A673 (cell line): ENCODE results near the gene NECAB2. TPM values are rescaled to one million over a fixed set of nuclear protein-coding genes. Genes with fewer than 3 reads are reported as not detected.

Experiments used
- BruUV-seq: library from RNA; stranded (reverse); fragments of 400-500 nt; replicated peaks from 2 replicates; lab custom pipeline; 2021; lab: Mats Ljungman, UMichigan
- CTCF ChIA-PET: fragments of 300-600 bp; sonication (Branson Sonifier 250); formaldehyde crosslinking; loops from one replicate; lab custom pipeline; 2022; ENCODE audit warnings: antibody characterized with exemption; lab: Charles Lee
- POLR2A ChIA-PET: fragments of 300-600 bp; sonication (Branson Sonifier 250); formaldehyde crosslinking; loops from one replicate; lab custom pipeline; 2022; ENCODE audit warnings: antibody characterized with exemption; ENCODE audit not compliant: low non-redundant PET; lab: Charles Lee
- DNase-seq: peaks from one replicate; pipeline ENCODE4 v3.0.0-alpha.2; 2015; ENCODE audit warnings: low spot score
- H3K27ac ChIP-seq: fragments of 200-600 bp; sonication (generic); 2 replicates; pipeline ENCODE4 v1.5.1; 2016; ENCODE audit warnings: mixed run types, low read depth, mild to moderate bottlenecking, mixed read lengths, antibody characterized with exemption, low read length; ENCODE audit not compliant: poor library complexity, severe bottlenecking
- H3K27me3 ChIP-seq: fragments of 200-600 bp; sonication (generic); replicated peaks from 2 replicates; pipeline ENCODE4 v1.6.1; 2017; ENCODE audit warnings: mixed run types, low read depth, mild to moderate bottlenecking, mixed read lengths, antibody characterized with exemption, low read length; ENCODE audit not compliant: insufficient read depth, poor library complexity
- H3K36me3 ChIP-seq: fragments of 200-600 bp; sonication (generic); 2 replicates; pipeline ENCODE4 v1.6.1; 2016; ENCODE audit warnings: mixed run types, mild to moderate bottlenecking, mixed read lengths, antibody characterized with exemption, low read length; ENCODE audit not compliant: insufficient read depth, poor library complexity, severe bottlenecking
- H3K4me1 ChIP-seq: fragments of 200-600 bp; sonication (generic); 2 replicates; pipeline ENCODE4 v1.6.1; 2017; ENCODE audit warnings: mixed run types, mild to moderate bottlenecking, mixed read lengths, antibody characterized with exemption, low read length; ENCODE audit not compliant: insufficient read depth, poor library complexity, severe bottlenecking
- H3K4me3 ChIP-seq: fragments of 200-600 bp; sonication (generic); 2 replicates; pipeline ENCODE4 v1.5.1; 2016; ENCODE audit warnings: low read depth, mixed run types, mild to moderate bottlenecking, mixed read lengths, low read length; ENCODE audit not compliant: poor library complexity, severe bottlenecking
- H3K9me3 ChIP-seq: fragments of 200-600 bp; sonication (generic); 2 replicates; pipeline ENCODE4 v1.6.1; 2016; ENCODE audit warnings: mixed run types, low read depth, mild to moderate bottlenecking, mixed read lengths, antibody characterized with exemption, low read length; ENCODE audit not compliant: poor library complexity, severe bottlenecking
- EZH2 ChIP-seq: fragments of 200-600 bp; sonication (generic); IDR thresholded peaks from 2 replicates; pipeline ENCODE4 v1.6.1; 2017; ENCODE audit warnings: borderline replicate concordance, low read depth, mild to moderate bottlenecking, mixed read lengths, antibody characterized with exemption, low read length; ENCODE audit not compliant: poor library complexity, severe bottlenecking
- intact Hi-C: fragments of 100-400 bp; cut with micrococcal nuclease; formaldehyde crosslinking; loops from one replicate; pipeline ENCODE4 v1.10.0; 2022; ENCODE audit not compliant: unreplicated experiment
- total RNA-seq: library from RNA; stranded (reverse); gene quantifications from 2 replicates; pipeline ENCODE4 v1.2.3, GENCODE V29; 2021
- TF ChIP-seq, protein P1 (sequence below): fragments of 300-800, 200-600 bp; sonication (generic); conservative IDR thresholded peaks from 2 replicates; pipeline ENCODE4 v1.5.1; 2017; ENCODE audit warnings: low read depth, mild to moderate bottlenecking, antibody characterized with exemption, low read length, moderate library complexity, mixed read lengths

The NECAB2 gene
- total RNA-seq, 1 experiment from 2014 or later: 0.80 TPM

DNA sequence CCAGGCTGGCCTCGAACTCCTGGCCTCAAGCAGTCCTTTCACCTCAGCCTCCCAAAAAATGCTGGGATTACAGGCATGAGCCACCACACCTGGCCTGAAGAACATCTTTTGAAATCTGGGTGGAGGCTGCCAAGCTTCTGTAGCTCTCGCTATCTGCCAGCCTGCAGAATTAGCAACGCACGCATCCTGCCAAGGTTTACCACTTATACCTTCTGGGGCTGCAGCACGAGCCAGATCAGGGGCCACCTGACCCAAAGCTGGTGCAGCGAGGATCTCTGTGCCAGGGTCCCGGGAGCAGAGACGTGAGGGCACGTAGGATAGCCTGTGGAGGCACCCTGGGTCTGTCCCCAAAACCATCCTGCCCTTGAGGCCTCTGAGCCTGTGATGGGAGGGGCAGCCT is 52.3 kb downstream of the NECAB2 start:
- Histone ChIP-seq H3K27me3 (no peaks in the 10 kb centered on the region), H3K4me3 (no peak overlapping the region), H3K27ac (no peak overlapping the region), H3K4me1 (no peaks in the 10 kb centered on the region), H3K36me3 (no peaks in the 10 kb centered on the region), H3K9me3 (peaks cover 4% of the 10 kb centered on the region)
- no TSS peak for BruUV-seq
- TF ChIP-seq, protein P1, sequence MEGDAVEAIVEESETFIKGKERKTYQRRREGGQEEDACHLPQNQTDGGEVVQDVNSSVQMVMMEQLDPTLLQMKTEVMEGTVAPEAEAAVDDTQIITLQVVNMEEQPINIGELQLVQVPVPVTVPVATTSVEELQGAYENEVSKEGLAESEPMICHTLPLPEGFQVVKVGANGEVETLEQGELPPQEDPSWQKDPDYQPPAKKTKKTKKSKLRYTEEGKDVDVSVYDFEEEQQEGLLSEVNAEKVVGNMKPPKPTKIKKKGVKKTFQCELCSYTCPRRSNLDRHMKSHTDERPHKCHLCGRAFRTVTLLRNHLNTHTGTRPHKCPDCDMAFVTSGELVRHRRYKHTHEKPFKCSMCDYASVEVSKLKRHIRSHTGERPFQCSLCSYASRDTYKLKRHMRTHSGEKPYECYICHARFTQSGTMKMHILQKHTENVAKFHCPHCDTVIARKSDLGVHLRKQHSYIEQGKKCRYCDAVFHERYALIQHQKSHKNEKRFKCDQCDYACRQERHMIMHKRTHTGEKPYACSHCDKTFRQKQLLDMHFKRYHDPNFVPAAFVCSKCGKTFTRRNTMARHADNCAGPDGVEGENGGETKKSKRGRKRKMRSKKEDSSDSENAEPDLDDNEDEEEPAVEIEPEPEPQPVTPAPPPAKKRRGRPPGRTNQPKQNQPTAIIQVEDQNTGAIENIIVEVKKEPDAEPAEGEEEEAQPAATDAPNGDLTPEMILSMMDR: no peak
- no peak for TF ChIP-seq EZH2
- POLR2A ChIA-PET: no interaction called here
- intact Hi-C loops: no loop called here
- CTCF ChIA-PET: no interaction called here
- DNase-seq: no peak

DNA sequence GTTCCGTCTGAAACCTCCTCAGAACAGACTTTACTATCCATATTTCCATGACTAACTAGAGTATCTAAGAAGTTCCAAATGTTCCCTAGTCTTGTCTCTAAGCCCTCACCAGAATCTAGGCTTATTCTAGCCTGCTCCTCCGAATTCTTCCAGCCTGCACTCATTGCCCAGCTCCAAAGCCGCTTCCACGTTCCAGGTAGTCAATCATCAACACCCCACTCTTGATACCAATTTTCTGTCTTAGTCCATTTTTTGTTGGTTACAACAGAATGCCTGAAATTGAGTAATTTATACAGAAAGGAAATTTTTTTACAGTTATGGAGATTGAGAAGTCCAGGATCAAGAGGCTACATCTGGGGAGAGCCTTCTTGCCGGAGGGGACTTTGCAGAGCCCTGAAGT is 53.4 kb downstream of the NECAB2 start:
- H3K9me3 ChIP-seq: peaks cover 4% of the 10 kb centered on the region
- ChIA-PET POLR2A (no interaction called here), CTCF (no interaction called here)
- no peak overlapping the region for H3K4me3 ChIP-seq
- H3K4me1 ChIP-seq: no peaks in the 10 kb centered on the region
- DNase-seq: no peak
- no peak overlapping the region for H3K27ac ChIP-seq
- BruUV-seq: no TSS peak
- intact Hi-C loops: no loop called here
- H3K36me3 ChIP-seq: no peaks in the 10 kb centered on the region
- no peaks in the 10 kb centered on the region for H3K27me3 ChIP-seq
- TF ChIP-seq EZH2: no peak
- TF ChIP-seq, protein P1: no peak

DNA sequence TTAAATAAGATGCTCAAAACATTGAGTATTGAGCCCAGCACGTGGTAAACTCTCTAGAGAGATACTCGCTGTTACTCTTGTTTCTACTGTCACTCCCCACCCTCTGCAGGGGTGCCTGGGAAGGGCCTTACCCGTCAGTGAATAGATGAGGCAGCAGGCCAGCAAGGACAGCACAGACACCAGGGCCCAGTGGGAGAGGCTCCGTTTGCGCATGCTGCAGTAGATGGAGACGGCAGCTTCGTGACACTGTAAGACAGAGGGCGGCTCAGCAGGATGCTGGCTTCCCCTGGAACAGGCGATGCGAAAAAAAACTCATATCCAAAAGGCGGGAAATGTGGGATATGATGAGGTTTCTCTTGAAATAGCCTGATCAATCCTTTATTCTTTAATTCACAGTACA is 54.6 kb downstream of the NECAB2 start:
- Histone ChIP-seq H3K9me3 (peaks cover 4% of the 10 kb centered on the region), H3K36me3 (no peaks in the 10 kb centered on the region), H3K27me3 (no peaks in the 10 kb centered on the region), H3K4me1 (no peaks in the 10 kb centered on the region), H3K4me3 (no peak overlapping the region), H3K27ac (no peak overlapping the region)
- no peak for DNase-seq
- no TSS peak for BruUV-seq
- ChIA-PET POLR2A (no interaction called here), CTCF (no interaction called here)
- no peak for TF ChIP-seq EZH2
- TF ChIP-seq, protein P1: no peak
- intact Hi-C loops: no loop called here
